Brain microvascular endothelial cell (primary cell): ENCODE results near the gene SSBP2.

Source experiments
- DNase-seq: peaks from one replicate; pipeline ENCODE4 v3.0.0-alpha.2; 2020
- H3K27ac ChIP-seq: fragments of 250-450 bp; sonication (Bioruptor Pico); 2 replicates; pipeline ENCODE4 v1.5.1; 2020; ENCODE audit warnings: mild to moderate bottlenecking, moderate library complexity
- H3K27me3 ChIP-seq: fragments of 250-450 bp; sonication (Bioruptor Pico); replicated peaks from 2 replicates; pipeline ENCODE4 v1.5.1; 2020; ENCODE audit warnings: mild to moderate bottlenecking
- H3K36me3 ChIP-seq: fragments of 250-450 bp; sonication (Bioruptor Pico); replicated peaks from 2 replicates; pipeline ENCODE4 v1.5.1; 2020; ENCODE audit warnings: mild to moderate bottlenecking
- H3K4me3 ChIP-seq: 2 replicates; pipeline ENCODE4 v1.5.1; 2011; ENCODE audit warnings: low read depth, mild to moderate bottlenecking, control low read depth, low read length, moderate library complexity
- in situ Hi-C: cut with HindIII; loops from 2 replicates; pipeline ENCODE4 v1.10.0; 2017; ENCODE audit warnings: low sequenced_read_pairs, low pct_ligation_motif_present
- TF ChIP-seq, protein P1 (sequence below): IDR thresholded peaks from 2 replicates; pipeline ENCODE4 v1.5.1; 2011; ENCODE audit warnings: low read depth, mild to moderate bottlenecking, moderate library complexity, low read length, control low read depth, inconsistent platforms; ENCODE audit errors: missing control alignments

Gene SSBP2

DNA sequence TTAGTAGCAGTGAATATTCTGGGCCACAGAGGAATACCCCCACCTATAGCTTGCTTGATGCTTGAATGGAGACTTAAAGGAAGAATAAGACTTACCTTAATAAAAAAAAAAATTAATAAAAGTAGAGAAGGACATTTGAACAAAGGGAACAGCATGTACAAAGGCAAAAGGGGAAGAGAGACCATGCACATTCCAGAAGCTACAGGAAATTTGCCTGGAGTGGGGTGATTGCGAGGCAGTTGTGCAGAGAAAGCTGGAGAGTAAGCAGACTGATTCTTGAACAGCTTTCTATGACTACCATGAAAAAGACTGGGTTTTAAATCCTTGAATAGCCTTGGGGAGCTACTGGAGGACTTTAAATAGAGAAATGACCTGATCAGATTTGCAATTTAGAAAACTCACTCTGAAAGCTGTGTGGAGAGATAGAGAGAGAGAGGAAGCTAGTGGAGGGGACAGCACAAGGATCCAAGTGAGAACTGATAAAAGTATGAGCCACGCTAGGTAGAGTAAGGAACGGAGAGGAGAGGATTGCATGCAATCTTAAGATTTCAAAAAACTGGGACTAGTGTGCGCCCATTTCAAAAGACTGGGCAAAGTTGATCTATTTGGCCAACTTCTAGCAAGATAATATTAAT lies 12.5 kb upstream of the SSBP2 start:
- DNase-seq = no peak
- H3K27ac ChIP-seq = no peak overlapping the region
- H3K36me3 ChIP-seq = no peaks in the 10 kb centered on the region
- in situ Hi-C loops = no loop called here
- H3K27me3 ChIP-seq = no peaks in the 10 kb centered on the region
- TF ChIP-seq, protein P1, sequence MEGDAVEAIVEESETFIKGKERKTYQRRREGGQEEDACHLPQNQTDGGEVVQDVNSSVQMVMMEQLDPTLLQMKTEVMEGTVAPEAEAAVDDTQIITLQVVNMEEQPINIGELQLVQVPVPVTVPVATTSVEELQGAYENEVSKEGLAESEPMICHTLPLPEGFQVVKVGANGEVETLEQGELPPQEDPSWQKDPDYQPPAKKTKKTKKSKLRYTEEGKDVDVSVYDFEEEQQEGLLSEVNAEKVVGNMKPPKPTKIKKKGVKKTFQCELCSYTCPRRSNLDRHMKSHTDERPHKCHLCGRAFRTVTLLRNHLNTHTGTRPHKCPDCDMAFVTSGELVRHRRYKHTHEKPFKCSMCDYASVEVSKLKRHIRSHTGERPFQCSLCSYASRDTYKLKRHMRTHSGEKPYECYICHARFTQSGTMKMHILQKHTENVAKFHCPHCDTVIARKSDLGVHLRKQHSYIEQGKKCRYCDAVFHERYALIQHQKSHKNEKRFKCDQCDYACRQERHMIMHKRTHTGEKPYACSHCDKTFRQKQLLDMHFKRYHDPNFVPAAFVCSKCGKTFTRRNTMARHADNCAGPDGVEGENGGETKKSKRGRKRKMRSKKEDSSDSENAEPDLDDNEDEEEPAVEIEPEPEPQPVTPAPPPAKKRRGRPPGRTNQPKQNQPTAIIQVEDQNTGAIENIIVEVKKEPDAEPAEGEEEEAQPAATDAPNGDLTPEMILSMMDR = no peak
- H3K4me3 ChIP-seq = no peak overlapping the region

DNA sequence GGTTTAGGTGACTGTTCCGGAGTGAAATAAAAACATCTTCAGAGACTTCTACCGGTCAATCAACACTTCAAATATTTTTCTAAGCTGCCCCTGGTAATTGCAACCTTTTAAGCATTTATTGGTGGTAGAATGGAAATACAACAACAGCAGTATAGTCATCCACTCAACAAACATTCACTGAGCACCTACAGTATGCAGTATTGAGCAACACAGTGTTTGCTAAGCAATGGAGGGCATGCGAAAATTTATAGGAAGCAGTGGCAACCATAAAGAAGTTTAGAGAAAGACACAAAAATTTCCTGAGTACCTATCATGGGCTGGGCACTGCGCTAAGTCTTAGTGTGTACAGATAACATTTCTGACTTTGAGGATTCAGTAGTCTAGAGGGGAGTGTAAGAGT lies 12.0 kb upstream of the SSBP2 start:
- no peaks in the 10 kb centered on the region for H3K27me3 ChIP-seq

DNA sequence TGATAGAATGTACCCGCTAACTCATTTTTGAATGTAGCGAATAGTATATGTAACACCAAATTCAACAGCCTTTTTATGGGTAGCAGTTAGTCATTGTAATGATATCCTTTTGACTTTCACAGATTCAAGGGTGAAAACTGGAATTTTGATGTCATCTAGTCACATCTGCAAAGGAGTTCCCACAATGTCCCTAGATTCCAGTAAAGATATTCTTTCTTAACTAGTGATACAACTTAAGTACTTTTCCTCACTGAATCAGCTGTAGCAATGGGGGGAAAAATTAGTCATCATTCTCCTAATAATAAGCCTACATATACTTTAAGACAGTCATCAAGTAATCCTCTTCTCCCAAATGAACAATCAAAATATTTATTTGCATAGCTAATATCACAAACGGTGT lies 11.5 kb upstream of the SSBP2 start:
- TF ChIP-seq, protein P1 = no peak
- no peaks in the 10 kb centered on the region for H3K27me3 ChIP-seq

More for the DNA sequence above, 12.0 kb upstream of the SSBP2 start:
- no peak for DNase-seq
- in situ Hi-C loops = no loop called here
- Histone ChIP-seq H3K4me3 (no peak overlapping the region), H3K36me3 (no peaks in the 10 kb centered on the region), H3K27ac (no peak overlapping the region)
- TF ChIP-seq, protein P1 = no peak

DNA sequence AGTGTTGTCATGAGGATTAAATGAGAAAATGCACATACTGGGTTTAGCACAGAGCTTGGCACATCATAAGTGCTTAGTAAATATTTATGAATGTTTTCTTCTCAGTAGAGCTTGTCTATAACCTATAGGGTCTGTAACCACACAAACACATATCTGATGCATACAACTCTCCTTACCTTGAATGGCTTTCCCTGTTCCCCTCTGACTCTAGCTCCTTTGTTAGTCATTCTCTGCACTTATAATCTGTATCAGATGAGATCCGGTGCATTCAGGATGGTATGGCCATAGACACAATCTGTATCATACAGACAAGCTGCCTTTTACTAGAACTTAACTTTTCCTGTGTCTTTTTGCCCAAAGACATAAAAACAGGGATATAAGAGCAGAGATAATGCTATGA lies 11.1 kb upstream of the SSBP2 start:
- Histone ChIP-seq H3K27me3 (no peaks in the 10 kb centered on the region), H3K27ac (no peak overlapping the region), H3K36me3 (no peaks in the 10 kb centered on the region), H3K4me3 (no peak overlapping the region)
- TF ChIP-seq, protein P1 = no peak
- DNase-seq = no peak
- in situ Hi-C loops = no loop called here

More for the DNA sequence above, 11.5 kb upstream of the SSBP2 start:
- H3K36me3 ChIP-seq = no peaks in the 10 kb centered on the region
- no peak for DNase-seq
- H3K27ac ChIP-seq = no peak overlapping the region
- no peak overlapping the region for H3K4me3 ChIP-seq
- in situ Hi-C loops = no loop called here

DNA sequence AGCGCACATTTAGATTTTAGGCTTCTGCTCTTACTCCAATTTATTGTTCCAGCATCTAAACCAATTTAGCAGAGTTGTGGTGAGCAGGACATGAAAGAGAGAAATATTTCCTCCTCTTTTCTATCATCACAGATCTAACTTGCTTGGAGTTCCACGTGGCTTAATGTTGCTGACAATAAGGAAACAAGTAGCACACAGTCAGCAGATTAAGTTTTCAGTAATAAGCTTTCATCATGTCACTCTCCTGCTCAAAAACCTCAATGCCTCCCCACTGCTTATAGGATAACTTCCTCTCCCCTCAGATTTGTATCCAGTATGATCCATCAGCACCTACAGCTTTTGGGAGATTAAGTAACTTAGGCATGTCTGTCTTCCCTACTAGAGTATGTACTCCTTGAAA lies 10.4 kb upstream of the SSBP2 start:
- Histone ChIP-seq H3K27ac (no peak overlapping the region), H3K27me3 (no peaks in the 10 kb centered on the region), H3K4me3 (no peak overlapping the region), H3K36me3 (no peaks in the 10 kb centered on the region)
- TF ChIP-seq, protein P1 = no peak
- DNase-seq = no peak
- in situ Hi-C loops = no loop called here

DNA sequence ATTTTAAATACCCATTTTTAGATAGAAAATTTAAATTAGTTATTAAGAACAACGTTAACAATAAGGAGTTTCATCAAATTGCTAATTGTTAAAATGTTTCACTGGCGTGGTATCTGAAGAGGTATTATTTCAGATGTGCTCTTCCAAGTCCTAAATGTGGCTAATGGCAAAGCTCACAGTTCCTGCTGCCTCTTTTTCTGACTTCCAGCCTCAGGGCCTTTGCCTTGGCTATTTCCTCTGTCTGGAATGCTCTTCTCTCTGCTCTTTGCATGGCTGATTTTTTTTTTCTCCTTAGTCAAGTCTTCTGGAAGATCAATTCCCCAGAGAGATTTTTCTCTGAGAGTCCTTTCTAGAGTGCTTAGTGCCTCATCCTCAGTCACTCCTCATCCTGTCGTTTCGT lies 9.6 kb upstream of the SSBP2 start:
- Histone ChIP-seq H3K27ac (no peak overlapping the region), H3K4me3 (no peak overlapping the region), H3K36me3 (no peaks in the 10 kb centered on the region), H3K27me3 (no peaks in the 10 kb centered on the region)
- TF ChIP-seq, protein P1 = no peak
- in situ Hi-C loops = no loop called here
- no peak for DNase-seq
